ENCODE data around the gene RPS6KA2.
"Not testable (repeated sequence)": the region's sequence is repeated elsewhere in the genome, so short reads cannot be mapped to it uniquely, and the experiment has no call there.

Gene RPS6KA2

GRCh38 chr6:166589337-166589731, 37.7 kb downstream of the RPS6KA2 start:
- DNase-seq: no peak

GRCh38 chr6:166588691-166589336, 38.2 kb downstream of the RPS6KA2 start:
- no peak for DNase-seq

GRCh38 chr6:166587631-166588413, 39.2 kb downstream of the RPS6KA2 start:
- no peak for DNase-seq

GRCh38 chr6:166586424-166587156, 40.5 kb downstream of the RPS6KA2 start, which contains the start of gene RAMACL:
Gene RAMACL, minus strand, starts transcription at chr6:166586678. Its CDS starts 201 bp downstream, at chr6:166586477.
- DNase-seq: peak; percentile 30

GRCh38 chr6:166584853-166585429, 42.1 kb downstream of the RPS6KA2 start:
- no peak for DNase-seq

- no peak for DNase-seq
Measured at GRCh38 chr6:166584155-166584554, 42.9 kb downstream of the RPS6KA2 start.

- DNase-seq: no peak
Measured at GRCh38 chr6:166583230-166583965, 43.7 kb downstream of the RPS6KA2 start.

GRCh38 chr6:166582258-166582657, 44.8 kb downstream of the RPS6KA2 start:
- no peak for DNase-seq

GRCh38 chr6:166581801-166582200, 45.2 kb downstream of the RPS6KA2 start:
- DNase-seq: not testable (repeated sequence)

- DNase-seq: no peak
Measured at GRCh38 chr6:166581091-166581511, 46.0 kb downstream of the RPS6KA2 start.

GRCh38 chr6:166580076-166581050, 46.7 kb downstream of the RPS6KA2 start:
- DNase-seq: no peak

GRCh38 chr6:166579237-166579850, 47.7 kb downstream of the RPS6KA2 start:
- DNase-seq: no peak

GRCh38 chr6:166578536-166579236, 48.4 kb downstream of the RPS6KA2 start:
- DNase-seq: no peak

GRCh38 chr6:166575205-166575604, 51.8 kb downstream of the RPS6KA2 start:
- DNase-seq: no peak

GRCh38 chr6:166573511-166574216, 53.4 kb downstream of the RPS6KA2 start:
- DNase-seq: no peak

GRCh38 chr6:166572370-166573261, 54.4 kb downstream of the RPS6KA2 start:
- no peak for DNase-seq

GRCh38 chr6:166570929-166571713, 55.9 kb downstream of the RPS6KA2 start:
- DNase-seq: no peak

Data from activated naive CD4-positive, alpha-beta T cell treated with anti-CD3 and anti-CD28 coated beads, Interleukin-2, amount 50 U/mL, for 16 hours (primary cell).